GM23338 (cell line): Measurements from ENCODE around the gene FUT7. TPM values are rescaled to one million over a fixed set of nuclear protein-coding genes. Genes with fewer than 3 reads are reported as not detected.

Source experiments
- ATAC-seq: fragments of 200-7000 bp; cut with Tn5 transposase; 3 replicates; pipeline ENCODE4 v1.9.1; 2020
- DNase-seq: peaks from one replicate; pipeline ENCODE4 v3.0.0-alpha.2; 2015; ENCODE audit warnings: low spot score
- H2AFZ ChIP-seq: fragments of 200-600 bp; sonication (generic); 2 replicates; pipeline ENCODE4 v1.8.0; 2016; ENCODE audit warnings: antibody characterized with exemption, mild to moderate bottlenecking, moderate library complexity
- H3F3A ChIP-seq: fragments of 200-600 bp; sonication (generic); replicated peaks from 2 replicates; pipeline ENCODE4 v1.8.0; 2017; ENCODE audit warnings: antibody characterized with exemption, mixed run types, low read depth
- H3K27ac ChIP-seq: fragments of 200-600 bp; sonication (generic); 2 replicates; pipeline ENCODE4 v1.6.1; 2016; ENCODE audit warnings: low read depth
- H3K27me3 ChIP-seq: fragments of 200-600 bp; sonication (generic); 2 replicates; pipeline ENCODE4 v1.8.0; 2016; ENCODE audit warnings: mild to moderate bottlenecking, mixed run types, moderate library complexity; ENCODE audit not compliant: insufficient read depth
- H3K36me3 ChIP-seq: fragments of 200-600 bp; sonication (generic); 2 replicates; pipeline ENCODE4 v1.8.0; 2016; ENCODE audit warnings: mild to moderate bottlenecking; ENCODE audit not compliant: insufficient read depth
- H3K4me1 ChIP-seq: fragments of 200-600 bp; sonication (generic); 2 replicates; pipeline ENCODE4 v1.8.0; 2016; ENCODE audit warnings: mild to moderate bottlenecking, moderate library complexity; ENCODE audit not compliant: insufficient read depth
- H3K4me2 ChIP-seq: fragments of 200-600 bp; sonication (generic); 2 replicates; pipeline ENCODE4 v1.7.1; 2017; ENCODE audit warnings: mixed run types
- H3K4me3 ChIP-seq: fragments of 200-600 bp; sonication (generic); 2 replicates; pipeline ENCODE4 v1.6.1; 2016; ENCODE audit warnings: mixed run types
- H3K79me2 ChIP-seq: fragments of 200-600 bp; sonication (generic); replicated peaks from 2 replicates; pipeline ENCODE4 v1.8.0; 2017; ENCODE audit warnings: mild to moderate bottlenecking; ENCODE audit not compliant: insufficient read depth
- H3K9me2 ChIP-seq: fragments of 200-600 bp; sonication (generic); 2 replicates; pipeline ENCODE4 v1.8.0; 2017; ENCODE audit not compliant: insufficient read depth
- H4K20me1 ChIP-seq: fragments of 200-600 bp; sonication (generic); replicated peaks from 2 replicates; pipeline ENCODE4 v1.8.0; 2017; ENCODE audit warnings: mild to moderate bottlenecking; ENCODE audit not compliant: insufficient read depth
- H3K27ac Mint-ChIP-seq: 2 replicates; pipeline ENCODE4 v1.8.0; 2020; ENCODE audit warnings: inconsistent platforms, mild to moderate bottlenecking, moderate library complexity, mixed read lengths
- H3K27me3 Mint-ChIP-seq: 3 replicates; pipeline ENCODE4 v1.8.0; 2022; ENCODE audit warnings: low read depth, mild to moderate bottlenecking, moderate library complexity, mixed read lengths, inconsistent platforms; ENCODE audit not compliant: insufficient read depth, poor library complexity
- H3K36me3 Mint-ChIP-seq: 3 replicates; pipeline ENCODE4 v1.8.0; 2021; ENCODE audit warnings: low read depth, mild to moderate bottlenecking, inconsistent platforms, moderate library complexity, mixed read lengths
- H3K4me1 Mint-ChIP-seq: 3 replicates; pipeline ENCODE4 v1.8.0; 2020; ENCODE audit warnings: mild to moderate bottlenecking, inconsistent platforms, mixed read lengths
- H3K4me3 Mint-ChIP-seq: 3 replicates; pipeline ENCODE4 v1.8.0; 2021; ENCODE audit warnings: moderate library complexity, mild to moderate bottlenecking, inconsistent platforms, mixed read lengths
- H3K9me3 Mint-ChIP-seq: 3 replicates; pipeline ENCODE4 v1.8.0; 2020; ENCODE audit warnings: moderate library complexity, mild to moderate bottlenecking, inconsistent platforms, mixed read lengths
- CREB1 ChIP-seq: fragments of 250-450 bp; sonication (Bioruptor Pico); IDR thresholded peaks from 2 replicates; pipeline ENCODE4 v1.5.0; 2020; ENCODE audit warnings: low read depth, mild to moderate bottlenecking, moderate library complexity
- CTCF ChIP-seq, 2 experiments: fragments of 200-600 bp in 1 of 2; sonication (generic) in 1 of 2; conservative IDR thresholded peaks; 2 replicates each; pipeline versions ENCODE4 v1.5.1 to v1.6.1; 2016 to 2017; ENCODE audit warnings: antibody characterized with exemption in 2 of 2, low read depth in 2 of 2, mild to moderate bottlenecking in 2 of 2, moderate library complexity in 1 of 2
- EZH2phosphoT487 ChIP-seq: fragments of 200-600 bp; sonication (generic); IDR thresholded peaks from one replicate; pipeline ENCODE4 v1.8.1; 2018; ENCODE audit warnings: antibody characterized with exemption; ENCODE audit not compliant: unreplicated experiment
- JUNB ChIP-seq: IDR thresholded peaks from one replicate; pipeline ENCODE4 v1.6.1; 2016; ENCODE audit warnings: antibody characterized with exemption; ENCODE audit not compliant: unreplicated experiment
- NANOG ChIP-seq: IDR thresholded peaks from 2 replicates; pipeline ENCODE4 v1.6.1; 2016; ENCODE audit warnings: antibody characterized with exemption, borderline replicate concordance
- POLR2AphosphoS5 ChIP-seq: IDR thresholded peaks from 2 replicates; pipeline ENCODE4 v1.6.1; 2016; ENCODE audit warnings: antibody characterized with exemption, low read depth
- STAT1 ChIP-seq: IDR thresholded peaks from one replicate; pipeline ENCODE4 v1.6.1; 2016; ENCODE audit warnings: antibody characterized with exemption; ENCODE audit not compliant: unreplicated experiment
- ZNF114 ChIP-seq: fragments of 250-450 bp; sonication (Bioruptor Pico); IDR thresholded peaks from 2 replicates; pipeline ENCODE4 v1.5.0; 2020; ENCODE audit warnings: mild to moderate bottlenecking, moderate library complexity
- ZNF331 ChIP-seq: fragments of 250-450 bp; sonication (Bioruptor Pico); IDR thresholded peaks from 2 replicates; pipeline ENCODE4 v1.5.0; 2020; ENCODE audit warnings: low read depth, mild to moderate bottlenecking, moderate library complexity
- ZNF462 ChIP-seq: fragments of 250-450 bp; sonication (Bioruptor Pico); IDR thresholded peaks from 2 replicates; pipeline ENCODE4 v1.5.0; 2020; ENCODE audit warnings: mild to moderate bottlenecking, moderate library complexity
- polyA plus RNA-seq: library from polyadenylated mRNA; unstranded; fragments of >200 nt; fragmentation: Nextera tagmentation; extraction: Ambion mirVana; gene quantifications from 2 replicates; pipeline ENCODE4 v1.2.1, GENCODE V29; 2016
- total RNA-seq: library from RNA; depleted of rRNA; stranded (reverse); fragments of >200 nt; shearing (Covaris generic); gene quantifications from 2 replicates; pipeline ENCODE4 v1.2.3, GENCODE V29; 2014
- TF ChIP-seq, protein P1 (sequence below): IDR thresholded peaks from one replicate; pipeline ENCODE4 v1.6.1; 2018; ENCODE audit warnings: antibody characterized with exemption; ENCODE audit not compliant: unreplicated experiment
- TF ChIP-seq, protein P2 (sequence below): IDR thresholded peaks from 2 replicates; pipeline ENCODE4 v1.6.1; 2016; ENCODE audit warnings: antibody characterized with exemption

Gene FUT7
- total and polyA plus RNA-seq, 2 experiments from 2014 or later = not detected

- TF ChIP-seq STAT1 (no peak), JUNB (no peak), NANOG (no peak), ZNF331 (no peak), EZH2phosphoT487 (no peak)
- TF ChIP-seq, protein P1, sequence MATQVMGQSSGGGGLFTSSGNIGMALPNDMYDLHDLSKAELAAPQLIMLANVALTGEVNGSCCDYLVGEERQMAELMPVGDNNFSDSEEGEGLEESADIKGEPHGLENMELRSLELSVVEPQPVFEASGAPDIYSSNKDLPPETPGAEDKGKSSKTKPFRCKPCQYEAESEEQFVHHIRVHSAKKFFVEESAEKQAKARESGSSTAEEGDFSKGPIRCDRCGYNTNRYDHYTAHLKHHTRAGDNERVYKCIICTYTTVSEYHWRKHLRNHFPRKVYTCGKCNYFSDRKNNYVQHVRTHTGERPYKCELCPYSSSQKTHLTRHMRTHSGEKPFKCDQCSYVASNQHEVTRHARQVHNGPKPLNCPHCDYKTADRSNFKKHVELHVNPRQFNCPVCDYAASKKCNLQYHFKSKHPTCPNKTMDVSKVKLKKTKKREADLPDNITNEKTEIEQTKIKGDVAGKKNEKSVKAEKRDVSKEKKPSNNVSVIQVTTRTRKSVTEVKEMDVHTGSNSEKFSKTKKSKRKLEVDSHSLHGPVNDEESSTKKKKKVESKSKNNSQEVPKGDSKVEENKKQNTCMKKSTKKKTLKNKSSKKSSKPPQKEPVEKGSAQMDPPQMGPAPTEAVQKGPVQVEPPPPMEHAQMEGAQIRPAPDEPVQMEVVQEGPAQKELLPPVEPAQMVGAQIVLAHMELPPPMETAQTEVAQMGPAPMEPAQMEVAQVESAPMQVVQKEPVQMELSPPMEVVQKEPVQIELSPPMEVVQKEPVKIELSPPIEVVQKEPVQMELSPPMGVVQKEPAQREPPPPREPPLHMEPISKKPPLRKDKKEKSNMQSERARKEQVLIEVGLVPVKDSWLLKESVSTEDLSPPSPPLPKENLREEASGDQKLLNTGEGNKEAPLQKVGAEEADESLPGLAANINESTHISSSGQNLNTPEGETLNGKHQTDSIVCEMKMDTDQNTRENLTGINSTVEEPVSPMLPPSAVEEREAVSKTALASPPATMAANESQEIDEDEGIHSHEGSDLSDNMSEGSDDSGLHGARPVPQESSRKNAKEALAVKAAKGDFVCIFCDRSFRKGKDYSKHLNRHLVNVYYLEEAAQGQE = no peak
These were observed 23.6 kb downstream of the FUT7 start (continued) for GRCh38 chr9:137008312-137008711.

- H3K4me1 ChIP-seq = no peaks in the 10 kb centered on the region
- Mint-ChIP-seq H3K4me1 (no peaks in the 10 kb centered on the region), H3K36me3 (peaks cover 6% of the 10 kb centered on the region; the same call in 2 of the 3 replicates), H3K27ac (no peak overlapping the region), H3K4me3 (no peak overlapping the region), H3K27me3 (peaks cover 3% of the 10 kb centered on the region), H3K9me3 (peaks cover 19% of the 10 kb centered on the region)
- ATAC-seq (no peak), DNase-seq (no peak)
- H3F3A ChIP-seq = no peaks in the 10 kb centered on the region
- no peaks in the 10 kb centered on the region for H4K20me1 ChIP-seq
- no peak overlapping the region for H3K27ac ChIP-seq
- H3K4me3 ChIP-seq = no peak overlapping the region
- no peaks in the 10 kb centered on the region for H3K27me3 ChIP-seq
- no peaks in the 10 kb centered on the region for H3K36me3 ChIP-seq
- no peaks in the 10 kb centered on the region for H3K9me2 ChIP-seq
- no peaks in the 10 kb centered on the region for H3K79me2 ChIP-seq
- no peak overlapping the region for H2AFZ ChIP-seq
- no peak overlapping the region for H3K4me2 ChIP-seq
- no peak for TF ChIP-seq ZNF114 (CRISPR knock-in tag)
- TF ChIP-seq EZH2phosphoT487 = no peak
- TF ChIP-seq, protein P2, sequence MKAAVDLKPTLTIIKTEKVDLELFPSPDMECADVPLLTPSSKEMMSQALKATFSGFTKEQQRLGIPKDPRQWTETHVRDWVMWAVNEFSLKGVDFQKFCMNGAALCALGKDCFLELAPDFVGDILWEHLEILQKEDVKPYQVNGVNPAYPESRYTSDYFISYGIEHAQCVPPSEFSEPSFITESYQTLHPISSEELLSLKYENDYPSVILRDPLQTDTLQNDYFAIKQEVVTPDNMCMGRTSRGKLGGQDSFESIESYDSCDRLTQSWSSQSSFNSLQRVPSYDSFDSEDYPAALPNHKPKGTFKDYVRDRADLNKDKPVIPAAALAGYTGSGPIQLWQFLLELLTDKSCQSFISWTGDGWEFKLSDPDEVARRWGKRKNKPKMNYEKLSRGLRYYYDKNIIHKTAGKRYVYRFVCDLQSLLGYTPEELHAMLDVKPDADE = no peak
- TF ChIP-seq JUNB = no peak
- no peak for TF ChIP-seq CTCF (conservative IDR thresholded peaks at IDR 0.05; ENCODE audit: low read depth in 2 of 2)
- TF ChIP-seq ZNF462 (CRISPR knock-in tag) = no peak
- TF ChIP-seq POLR2AphosphoS5 = no peak
- TF ChIP-seq CREB1 (CRISPR knock-in tag) = no peak
- TF ChIP-seq STAT1 = no peak
These were observed 24.0 kb downstream of the FUT7 start for GRCh38 chr9:137007816-137008270.
